ENCODE results near the gene TTLL10.

GRCh38 chr1:1247341-1247913 is 73.7 kb downstream of the TTLL10 start:
- no peak for TF ChIP-seq POLR2A (IDR thresholded peaks at IDR 0.05; ENCODE audit: low read depth, low read length)
- TF ChIP-seq POLR2AphosphoS5 (IDR thresholded peaks at IDR 0.05; ENCODE audit: low read depth, low read length), result no peak
- TF ChIP-seq TAF1 (IDR thresholded peaks at IDR 0.05; ENCODE audit: low read depth, low read length), result no peak
- no peak for TF ChIP-seq SPI1 (IDR thresholded peaks at IDR 0.05; ENCODE audit: low read depth, low read length)
- TF ChIP-seq PAX5 (IDR thresholded peaks at IDR 0.05; ENCODE audit: insufficient read depth, low read length, severe bottlenecking), result no peak
- no peak for TF ChIP-seq POU2F2 (IDR thresholded peaks at IDR 0.05; ENCODE audit: low read depth, low read length)
